IMR-90 (cell line): ENCODE results near the gene VIPR2.

Experiments used
- CEBPB ChIP-seq: IDR thresholded peaks from 2 replicates; pipeline ENCODE4 v1.6.1; 2012; ENCODE audit warnings: low read depth, low read length, improper control_type of control experiment
- ELK1 ChIP-seq: fragments of 150-350 bp; IDR thresholded peaks from 2 replicates; pipeline ENCODE4 v1.6.1; 2016; ENCODE audit warnings: low read depth, mild to moderate bottlenecking, low read length, moderate library complexity, borderline replicate concordance
- NFE2L2 ChIP-seq: fragments of 150-350 bp; IDR thresholded peaks from 2 replicates; pipeline ENCODE4 v1.6.1; 2016; ENCODE audit warnings: low read depth, mild to moderate bottlenecking, low read length
- POLR2A ChIP-seq: IDR thresholded peaks from 2 replicates; pipeline ENCODE4 v1.6.1; 2012; ENCODE audit warnings: mild to moderate bottlenecking, low read depth, low read length
- RAD21 ChIP-seq: IDR thresholded peaks from 2 replicates; pipeline ENCODE4 v1.6.1; 2012; ENCODE audit warnings: low read length, improper control_type of control experiment
- RCOR1 ChIP-seq: IDR thresholded peaks from 2 replicates; pipeline ENCODE4 v1.6.1; 2012; ENCODE audit warnings: mild to moderate bottlenecking, low read length, improper control_type of control experiment; ENCODE audit not compliant: insufficient replicate concordance
- SMC3 ChIP-seq: fragments of 150-350 bp; IDR thresholded peaks from 2 replicates; pipeline ENCODE4 v1.6.1; 2016; ENCODE audit warnings: low read depth, mild to moderate bottlenecking, antibody characterized with exemption, low read length, moderate library complexity
- USF2 ChIP-seq: fragments of 150-350 bp; IDR thresholded peaks from 2 replicates; pipeline ENCODE4 v1.6.1; 2017; ENCODE audit warnings: mild to moderate bottlenecking, antibody characterized with exemption, low read length, low read depth
- TF ChIP-seq, protein P1 (sequence below): conservative IDR thresholded peaks from 2 replicates; pipeline ENCODE4 v1.5.1; 2012; ENCODE audit warnings: mild to moderate bottlenecking, low read depth, low read length, improper control_type of control experiment

GRCh38 chr7:159064121-159064815 is 80.4 kb downstream of the VIPR2 start:
- TF ChIP-seq POLR2A (no peak), CEBPB (no peak), RAD21 (no peak), NFE2L2 (no peak), ELK1 (no peak), USF2 (no peak), SMC3 (no peak), RCOR1 (no peak)
- TF ChIP-seq, protein P1, sequence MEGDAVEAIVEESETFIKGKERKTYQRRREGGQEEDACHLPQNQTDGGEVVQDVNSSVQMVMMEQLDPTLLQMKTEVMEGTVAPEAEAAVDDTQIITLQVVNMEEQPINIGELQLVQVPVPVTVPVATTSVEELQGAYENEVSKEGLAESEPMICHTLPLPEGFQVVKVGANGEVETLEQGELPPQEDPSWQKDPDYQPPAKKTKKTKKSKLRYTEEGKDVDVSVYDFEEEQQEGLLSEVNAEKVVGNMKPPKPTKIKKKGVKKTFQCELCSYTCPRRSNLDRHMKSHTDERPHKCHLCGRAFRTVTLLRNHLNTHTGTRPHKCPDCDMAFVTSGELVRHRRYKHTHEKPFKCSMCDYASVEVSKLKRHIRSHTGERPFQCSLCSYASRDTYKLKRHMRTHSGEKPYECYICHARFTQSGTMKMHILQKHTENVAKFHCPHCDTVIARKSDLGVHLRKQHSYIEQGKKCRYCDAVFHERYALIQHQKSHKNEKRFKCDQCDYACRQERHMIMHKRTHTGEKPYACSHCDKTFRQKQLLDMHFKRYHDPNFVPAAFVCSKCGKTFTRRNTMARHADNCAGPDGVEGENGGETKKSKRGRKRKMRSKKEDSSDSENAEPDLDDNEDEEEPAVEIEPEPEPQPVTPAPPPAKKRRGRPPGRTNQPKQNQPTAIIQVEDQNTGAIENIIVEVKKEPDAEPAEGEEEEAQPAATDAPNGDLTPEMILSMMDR: no peak
